Activated T-cell treated with anti-CD3 and anti-CD28 coated beads, Interleukin-2, amount 50 U/mL, for 4 hours (primary cell): ENCODE measurements around the gene MTTP. TPM values are rescaled to one million over a fixed set of nuclear protein-coding genes. Genes with fewer than 3 reads are reported as not detected.
A peak's percentile ranks its signal among the peaks of the same experiment; 100 is the strongest.
"Not testable (repeated sequence)": the region's sequence is repeated elsewhere in the genome, so short reads cannot be mapped to it uniquely, and the experiment has no call there.

Experiments
- ATAC-seq, 2 donors: fragments of 200-7000 bp; cut with Tn5 transposase; one replicate each; pipeline ENCODE4 v1.10.0; 2021
- DNase-seq: peaks from one replicate; pipeline ENCODE4 v3.0.0-alpha.2; 2020
- H3K27me3 Mint-ChIP-seq: one replicate; pipeline ENCODE4 v1.8.0; 2021; ENCODE audit warnings: low read depth, mixed read lengths
- H3K36me3 Mint-ChIP-seq: one replicate; pipeline ENCODE4 v1.8.0; 2022; ENCODE audit warnings: mixed read lengths; ENCODE audit not compliant: insufficient read depth
- H3K4me1 Mint-ChIP-seq: one replicate; pipeline ENCODE4 v1.8.0; 2021; ENCODE audit warnings: low read depth, mixed read lengths
- H3K4me3 Mint-ChIP-seq: one replicate; pipeline ENCODE4 v1.8.0; 2021; ENCODE audit warnings: mild to moderate bottlenecking, moderate library complexity, mixed read lengths
- H3K9me3 Mint-ChIP-seq: one replicate; pipeline ENCODE4 v1.8.0; 2021; ENCODE audit warnings: mixed read lengths
- total RNA-seq, 3 donors: library from RNA; stranded (reverse); gene quantifications; one replicate each; pipeline ENCODE4 v1.2.1, GENCODE V29; 2021

The MTTP gene
- total RNA-seq: not detected

DNA sequence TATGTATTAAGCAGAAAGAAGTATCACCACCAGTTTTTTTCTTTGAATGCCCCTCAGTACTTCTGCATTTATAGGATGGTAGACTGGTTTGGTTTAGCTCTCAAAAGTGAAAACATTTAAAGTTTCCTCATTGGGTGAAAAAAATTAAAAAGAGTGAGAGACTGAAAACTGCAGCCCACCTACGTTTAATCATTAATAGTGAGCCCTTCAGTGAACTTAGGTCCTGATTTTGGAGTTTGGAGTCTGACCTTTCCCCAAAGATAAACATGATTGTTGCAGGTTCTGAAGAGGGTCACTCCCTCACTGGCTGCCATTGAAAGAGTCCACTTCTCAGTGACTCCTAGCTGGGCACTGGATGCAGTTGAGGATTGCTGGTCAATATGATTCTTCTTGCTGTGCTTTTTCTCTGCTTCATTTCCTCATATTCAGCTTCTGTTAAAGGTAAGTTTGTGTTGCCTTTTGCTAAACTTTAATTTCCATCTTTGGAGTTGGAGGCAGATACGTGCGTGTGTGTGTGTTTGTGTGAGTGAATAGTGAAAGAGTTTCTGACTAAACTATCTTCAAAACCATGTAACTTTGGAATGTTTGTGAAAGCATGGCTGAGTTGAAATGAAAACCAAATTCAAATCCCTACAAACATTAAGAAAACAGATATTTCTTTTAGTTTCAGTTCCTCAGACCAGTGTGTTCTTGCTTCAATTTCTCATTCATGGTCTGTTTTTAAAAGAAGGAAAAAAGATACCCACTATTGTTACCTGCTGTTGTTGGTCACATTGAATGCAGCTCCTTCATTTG is at the start of gene MTTP:
Gene MTTP, plus strand, starts transcription at position 295 of the 795 bp plus-strand sequence. Its CDS starts 86 bp downstream, at position 381.
- Mint-ChIP-seq H3K4me1 (no peaks in the 10 kb centered on the region), H3K36me3 (no peaks in the 10 kb centered on the region), H3K27me3 (peaks cover 25% of the 10 kb centered on the region), H3K4me3 (no peak within 1 kb of the TSS), H3K9me3 (no peaks in the 10 kb centered on the region)
- ATAC-seq (no peak), DNase-seq (no peak)

DNA sequence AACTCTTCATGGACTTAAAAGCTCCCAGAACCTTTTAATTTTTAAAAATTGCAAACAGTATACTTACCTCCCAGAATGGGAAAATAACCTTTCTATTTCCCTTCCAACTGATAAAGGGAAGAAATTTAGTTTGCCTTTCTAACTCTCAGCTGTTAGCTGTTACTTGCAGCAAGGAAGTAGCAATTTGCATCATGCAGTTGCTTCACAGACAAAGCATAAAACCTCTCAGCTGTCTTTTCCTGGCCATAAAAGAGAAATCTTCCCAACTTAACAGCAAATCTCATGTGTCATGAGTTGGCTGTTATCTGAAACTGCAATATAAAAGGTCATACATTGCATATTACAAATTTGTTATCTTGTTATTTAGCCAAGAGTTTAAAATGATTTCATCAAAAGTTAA is 45.4 kb upstream of the MTTP start:
- Mint-ChIP-seq H3K9me3 (peaks cover 3% of the 10 kb centered on the region), H3K27me3 (peaks cover 13% of the 10 kb centered on the region), H3K4me3 (no peak overlapping the region), H3K4me1 (no peaks in the 10 kb centered on the region), H3K36me3 (no peaks in the 10 kb centered on the region)
- no peak for DNase-seq
- no peak for ATAC-seq

DNA sequence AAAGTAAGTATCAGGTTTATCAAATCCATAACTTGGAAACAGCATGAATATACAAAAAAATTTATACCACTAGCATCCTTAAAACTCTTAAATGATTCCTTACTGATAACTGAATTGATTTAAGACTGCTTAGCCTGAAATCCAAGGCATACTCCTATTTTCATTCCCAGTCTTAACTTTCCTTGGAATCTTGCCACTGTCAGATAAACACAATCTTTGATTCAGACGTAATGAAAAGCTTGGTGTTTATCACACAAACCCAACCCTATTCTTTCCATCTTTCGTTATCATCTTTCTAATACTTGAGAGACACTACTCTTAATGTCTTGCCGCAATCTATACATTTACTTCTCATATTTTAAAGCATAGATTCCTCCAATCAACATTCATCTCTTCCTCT is 44.7 kb upstream of the MTTP start:
- Mint-ChIP-seq H3K9me3 (peaks cover 3% of the 10 kb centered on the region), H3K36me3 (no peaks in the 10 kb centered on the region), H3K4me3 (no peak overlapping the region), H3K27me3 (peaks cover 13% of the 10 kb centered on the region), H3K4me1 (no peaks in the 10 kb centered on the region)
- DNase-seq (no peak), ATAC-seq (no peak)

DNA sequence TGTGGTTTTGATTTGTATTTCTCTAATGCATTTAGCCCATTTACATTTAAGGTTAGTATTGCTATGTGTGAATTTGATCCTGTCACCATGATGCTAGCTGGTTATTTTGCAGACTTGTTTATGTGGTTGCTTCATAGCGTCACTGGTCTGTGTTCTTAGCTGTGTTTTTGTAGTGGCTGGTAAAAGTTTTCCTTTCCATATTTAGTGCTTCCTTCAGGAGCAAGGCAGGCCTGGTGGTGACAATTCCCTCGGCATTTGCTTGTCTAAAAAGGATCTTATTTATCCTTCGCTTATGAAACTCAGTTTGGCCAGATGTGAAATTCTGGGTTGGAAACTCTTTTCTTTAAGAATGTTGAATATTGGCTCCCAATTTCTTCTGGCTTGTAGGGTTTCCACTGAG is 39.9 kb upstream of the MTTP start:
- H3K4me3 Mint-ChIP-seq, DNase-seq, ATAC-seq: not testable (repeated sequence)

DNA sequence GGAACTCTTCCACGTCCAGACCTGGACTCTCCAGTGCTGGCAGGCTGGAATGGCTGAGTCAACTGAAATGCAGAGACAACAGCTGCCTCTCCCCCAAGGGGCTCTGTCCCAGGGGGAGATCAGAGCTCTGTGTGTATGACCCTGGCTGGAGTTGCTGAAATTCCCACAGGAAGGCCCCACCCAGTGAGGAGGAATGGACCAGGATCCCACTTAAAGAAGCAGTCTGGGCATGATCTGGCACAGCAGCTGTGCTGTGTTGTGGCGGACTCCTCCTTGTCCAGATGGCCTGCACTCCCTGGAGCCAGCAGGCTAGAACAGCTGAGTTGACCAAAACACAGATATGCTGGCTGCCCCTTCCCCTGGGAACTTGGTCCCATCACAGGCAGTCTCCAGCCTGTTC is 38.4 kb upstream of the MTTP start:
- ATAC-seq (no peak), DNase-seq (no peak)
- Mint-ChIP-seq H3K4me3 (no peak overlapping the region), H3K4me1 (no peaks in the 10 kb centered on the region), H3K36me3 (no peaks in the 10 kb centered on the region), H3K9me3 (peaks cover 3% of the 10 kb centered on the region), H3K27me3 (peaks cover 17% of the 10 kb centered on the region)

More for the DNA sequence above, 39.9 kb upstream of the MTTP start:
- H3K27me3 Mint-ChIP-seq: peaks cover 17% of the 10 kb centered on the region
- not testable (repeated sequence) for H3K9me3 Mint-ChIP-seq, H3K36me3 Mint-ChIP-seq, H3K4me1 Mint-ChIP-seq

DNA sequence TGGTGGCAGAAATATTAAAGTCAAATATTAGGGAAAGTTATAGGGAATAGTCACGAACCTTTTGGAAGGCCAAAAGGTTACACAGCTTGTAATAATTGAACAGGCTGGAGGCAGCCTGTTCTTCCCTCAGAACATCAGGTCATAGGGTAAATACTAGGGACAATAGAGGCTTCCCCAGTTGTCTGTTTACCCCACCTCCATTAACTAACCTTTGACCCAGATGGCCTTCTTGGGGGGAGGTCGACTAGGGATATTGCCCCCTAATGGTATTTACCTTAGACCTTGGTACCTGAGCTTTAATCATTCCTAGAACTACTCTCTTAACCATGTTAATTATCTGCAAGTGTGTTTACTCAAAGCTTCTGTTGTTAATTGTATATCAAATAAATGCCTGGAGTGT is 37.8 kb upstream of the MTTP start:
- no peaks in the 10 kb centered on the region for H3K36me3 Mint-ChIP-seq
- H3K4me3 Mint-ChIP-seq: no peak overlapping the region
- DNase-seq: no peak
- H3K27me3 Mint-ChIP-seq: peaks cover 17% of the 10 kb centered on the region
- peaks cover 3% of the 10 kb centered on the region for H3K9me3 Mint-ChIP-seq
- no peaks in the 10 kb centered on the region for H3K4me1 Mint-ChIP-seq
- no peak for ATAC-seq

DNA sequence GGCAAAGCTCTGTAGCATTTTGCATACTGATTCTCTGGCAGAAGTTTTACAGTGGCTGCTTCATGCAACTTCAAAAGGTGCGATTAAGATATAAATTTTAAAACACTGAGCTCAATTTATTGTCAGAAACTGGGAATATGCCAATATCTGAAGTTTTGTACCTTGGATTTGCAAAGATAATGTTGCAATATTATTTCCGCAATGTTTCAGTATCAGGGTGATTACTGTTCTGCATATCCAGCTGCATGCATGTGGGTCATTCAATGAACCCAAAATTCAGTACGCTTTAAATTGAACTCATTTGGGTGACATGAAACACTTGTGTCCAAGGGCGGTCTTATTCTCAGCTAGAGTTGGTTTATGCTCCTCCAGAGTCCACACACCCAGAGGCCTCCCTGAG is 37.0 kb upstream of the MTTP start:
- Mint-ChIP-seq H3K4me1 (no peaks in the 10 kb centered on the region), H3K36me3 (no peaks in the 10 kb centered on the region), H3K9me3 (peaks cover 3% of the 10 kb centered on the region), H3K27me3 (peaks cover 13% of the 10 kb centered on the region), H3K4me3 (no peak overlapping the region)
- no peak for DNase-seq
- no peak for ATAC-seq

DNA sequence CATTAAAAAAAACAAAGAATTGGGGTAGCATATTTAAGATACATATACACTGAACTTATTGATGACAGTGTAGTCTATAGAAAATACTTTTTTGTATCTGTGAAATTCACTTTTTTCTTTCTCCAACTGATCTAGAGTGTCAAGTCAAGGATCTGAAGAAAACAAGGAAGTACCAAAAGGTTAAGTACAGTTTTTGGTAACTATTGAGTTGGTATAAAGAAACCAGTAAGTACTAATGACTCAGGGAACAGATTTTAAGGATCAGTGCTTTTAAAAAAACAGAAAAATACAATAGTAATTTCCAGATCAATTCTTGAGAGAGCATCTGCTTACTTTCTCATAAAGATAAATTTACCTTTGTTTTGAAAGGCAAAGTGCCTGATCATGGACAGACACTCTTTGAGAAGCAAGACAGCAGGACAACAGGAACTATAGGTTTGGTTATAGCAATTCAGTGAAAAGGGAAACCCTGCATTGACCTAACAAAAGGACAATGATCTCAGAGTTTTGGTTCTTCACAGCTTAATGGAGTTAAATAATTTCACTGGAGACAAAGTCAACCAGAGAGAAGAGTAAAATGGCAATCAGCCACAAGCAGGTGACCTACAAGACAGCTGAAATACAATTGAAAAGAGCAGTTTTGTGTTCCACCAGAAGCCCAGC is 34.2 kb upstream of the MTTP start:
- Mint-ChIP-seq H3K4me3 (no peak overlapping the region), H3K36me3 (peaks cover 3% of the 10 kb centered on the region), H3K9me3 (peaks cover 4% of the 10 kb centered on the region), H3K27me3 (peaks cover 4% of the 10 kb centered on the region), H3K4me1 (no peaks in the 10 kb centered on the region)
- DNase-seq: no peak
- no peak for ATAC-seq

DNA sequence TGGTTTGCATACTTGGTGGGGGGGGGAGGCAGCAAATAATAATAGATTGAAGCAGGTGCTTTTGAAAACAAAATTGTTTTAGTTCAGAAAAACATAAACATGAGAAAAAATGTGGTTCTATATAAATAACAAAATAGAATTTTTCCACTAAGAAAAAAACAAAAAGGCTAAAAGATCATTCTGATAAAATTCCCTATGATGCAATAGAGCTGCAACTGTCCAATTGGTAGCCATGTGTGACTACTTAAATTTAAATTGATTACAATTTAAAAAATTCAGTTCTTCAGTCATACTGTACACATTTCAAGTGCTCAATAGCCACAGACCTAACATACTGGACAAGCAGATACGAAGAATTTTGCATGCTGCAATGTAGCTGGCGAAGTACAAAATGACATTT is 21.8 kb upstream of the MTTP start:
- Mint-ChIP-seq H3K4me1 (no peaks in the 10 kb centered on the region), H3K4me3 (no peak overlapping the region), H3K36me3 (peaks cover 13% of the 10 kb centered on the region), H3K9me3 (no peaks in the 10 kb centered on the region), H3K27me3 (no peaks in the 10 kb centered on the region)
- ATAC-seq: no peak
- DNase-seq: no peak

DNA sequence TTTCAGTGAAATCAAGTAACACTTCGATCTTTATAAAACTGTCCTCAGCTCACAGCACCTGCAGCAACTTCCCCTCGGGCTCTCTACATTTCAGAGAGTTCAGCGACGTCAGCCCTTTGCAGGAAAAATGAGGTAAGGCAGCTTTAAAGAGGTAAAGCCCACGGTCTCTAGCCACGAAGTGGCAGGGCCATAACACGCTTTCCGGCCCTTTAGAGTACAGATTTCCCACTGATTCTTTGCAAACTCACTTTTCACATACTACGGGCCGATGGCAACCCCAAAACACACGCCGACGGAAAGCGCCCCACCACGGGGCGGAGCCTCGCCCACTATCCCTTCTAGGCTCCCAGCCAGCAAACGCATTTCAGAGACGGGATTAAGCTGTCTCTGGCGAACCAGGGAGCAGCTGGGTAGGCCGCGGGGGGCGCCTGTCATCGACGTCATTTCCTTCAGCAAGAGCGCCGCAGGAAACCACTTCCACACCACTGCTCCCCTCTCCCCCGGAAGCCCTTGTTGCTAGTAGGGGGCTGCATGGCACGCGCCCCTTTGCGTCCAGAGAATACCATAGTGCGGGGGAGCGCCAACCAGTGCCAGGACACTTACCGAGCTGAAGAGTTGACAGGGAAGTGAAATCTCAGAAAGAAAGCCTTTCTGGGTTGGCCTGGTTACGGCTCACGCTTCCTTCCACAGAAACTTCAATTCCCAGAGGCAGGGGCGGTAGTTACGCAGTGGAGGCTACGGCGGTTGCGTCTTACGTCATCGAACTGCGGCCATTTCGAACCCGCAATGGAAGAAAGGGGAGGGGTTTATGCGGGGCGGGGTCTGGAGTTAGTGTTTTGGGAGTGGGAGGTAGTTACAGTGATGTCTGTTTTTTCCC is 11.1 kb upstream of the MTTP start, which contains the start of gene TRMT10A:
Gene TRMT10A, minus strand, starts transcription at position 730 of the 877 bp plus-strand sequence. CDS start 4,701 bp downstream, outside the sequence.
- ATAC-seq (peak; percentile 95 to 96), DNase-seq (peak; percentile 93)
- no peaks in the 10 kb centered on the region for H3K36me3 Mint-ChIP-seq
- H3K4me1 Mint-ChIP-seq: peaks cover 17% of the 10 kb centered on the region
- H3K4me3 Mint-ChIP-seq: peak within 1 kb of the TSS; percentile 87
- no peaks in the 10 kb centered on the region for H3K9me3 Mint-ChIP-seq
- peaks cover 19% of the 10 kb centered on the region for H3K27me3 Mint-ChIP-seq

DNA sequence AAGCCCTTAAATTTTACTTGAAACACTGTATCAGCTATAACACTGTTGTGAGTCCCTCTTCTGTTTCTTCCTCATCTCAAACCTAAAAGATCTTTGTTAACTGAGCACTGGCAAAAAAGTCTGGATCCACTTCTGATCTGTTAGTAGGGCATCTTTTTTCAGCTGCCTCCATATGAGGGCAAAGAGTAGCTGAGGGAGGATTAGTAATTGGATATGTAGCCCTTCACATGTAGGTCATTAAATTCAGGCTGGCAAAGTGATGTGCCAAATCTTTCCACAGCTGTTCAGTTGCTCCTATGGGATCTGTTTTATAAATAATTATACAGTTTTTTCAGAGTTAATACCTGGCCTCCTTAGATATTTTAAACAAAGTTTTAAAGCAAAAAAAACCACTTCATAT is 9.7 kb upstream of the MTTP start:
- DNase-seq: no peak

DNA sequence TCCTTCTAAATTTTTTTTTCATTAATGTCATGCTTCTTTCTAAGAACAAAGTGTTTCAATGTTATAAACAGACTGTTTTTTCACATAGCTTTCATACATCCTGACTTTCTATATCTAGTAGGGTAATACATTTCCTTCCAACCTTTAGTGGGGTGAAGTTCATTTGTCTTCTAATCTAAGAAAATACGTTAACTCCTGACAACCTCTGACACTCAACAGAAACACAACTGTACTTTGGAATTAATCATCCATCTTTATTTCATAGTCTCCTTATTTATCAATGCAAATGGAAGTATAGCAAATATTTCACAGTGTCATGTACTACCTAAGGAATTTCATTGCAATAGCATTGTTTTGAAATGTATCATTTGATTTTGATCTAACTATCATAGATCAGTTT is 2.7 kb upstream of the MTTP start:
- Mint-ChIP-seq H3K9me3 (no peaks in the 10 kb centered on the region), H3K4me3 (no peak overlapping the region), H3K36me3 (no peaks in the 10 kb centered on the region), H3K27me3 (peaks cover 28% of the 10 kb centered on the region), H3K4me1 (no peaks in the 10 kb centered on the region)
- DNase-seq: no peak
- no peak for ATAC-seq

More for the DNA sequence above, 9.7 kb upstream of the MTTP start:
- Mint-ChIP-seq H3K4me3 (no peak overlapping the region), H3K27me3 (peaks cover 25% of the 10 kb centered on the region), H3K9me3 (no peaks in the 10 kb centered on the region), H3K4me1 (peaks cover 17% of the 10 kb centered on the region), H3K36me3 (no peaks in the 10 kb centered on the region)
- ATAC-seq: no peak

DNA sequence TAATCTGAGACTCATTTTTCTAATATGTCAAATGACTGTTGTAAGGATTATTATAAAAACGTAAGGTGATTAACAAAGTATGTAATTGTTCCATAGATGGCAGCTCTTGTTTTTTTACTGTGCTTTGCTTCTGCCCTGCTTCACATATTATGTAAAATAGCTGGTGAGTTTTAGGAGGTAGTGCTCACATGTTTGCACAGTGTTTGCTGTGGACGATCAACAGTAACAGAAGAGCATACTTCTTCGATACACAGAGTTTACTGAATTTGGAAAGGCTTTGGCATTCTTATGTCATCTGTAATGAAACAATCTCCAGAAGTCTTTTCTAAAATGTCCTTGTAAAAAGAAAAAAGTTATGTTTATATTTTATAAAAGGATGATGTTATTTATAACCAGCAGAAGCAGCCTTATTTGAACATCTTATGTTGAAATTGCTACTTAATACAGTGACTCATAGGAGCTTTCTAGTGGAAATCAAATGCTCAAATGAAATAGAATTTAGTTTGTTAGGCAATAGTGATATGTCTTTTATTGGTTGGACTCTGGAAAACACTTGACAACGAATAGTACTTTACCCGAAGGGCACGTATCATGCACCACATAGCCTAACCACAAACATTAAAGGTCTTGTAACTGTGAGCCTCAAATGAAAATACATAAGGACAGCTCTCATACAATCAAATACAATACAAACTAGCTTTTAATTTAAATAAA is 1.9 kb upstream of the MTTP start:
- no peaks in the 10 kb centered on the region for H3K9me3 Mint-ChIP-seq
- peaks cover 26% of the 10 kb centered on the region for H3K27me3 Mint-ChIP-seq
- no peak for DNase-seq
- H3K36me3 Mint-ChIP-seq: no peaks in the 10 kb centered on the region
- H3K4me3 Mint-ChIP-seq: no peak overlapping the region
- no peak for ATAC-seq
- no peaks in the 10 kb centered on the region for H3K4me1 Mint-ChIP-seq
